LNCAP (cell line): ENCODE results near the gene RBPJL.

Experiments
- CTCF ChIP-seq: fragments of 450-650 bp; IDR thresholded peaks from 2 replicates; pipeline ENCODE4 v1.5.1; 2017; ENCODE audit warnings: mild to moderate bottlenecking

The RBPJL gene

GRCh38 chr20:45294003-45294368 lies 12.7 kb upstream of the RBPJL start:
- no peak; the same call in none of the 2 replicates for TF ChIP-seq CTCF

GRCh38 chr20:45294659-45295058 lies 12.0 kb upstream of the RBPJL start:
- no peak for TF ChIP-seq CTCF

GRCh38 chr20:45297786-45298497 lies 8.7 kb upstream of the RBPJL start:
- TF ChIP-seq CTCF = no peak

GRCh38 chr20:45299786-45300185 lies 6.9 kb upstream of the RBPJL start:
- TF ChIP-seq CTCF = no peak

GRCh38 chr20:45300961-45301360 lies 5.7 kb upstream of the RBPJL start:
- no peak; the same call in 1 of the 2 replicates for TF ChIP-seq CTCF

- no peak for TF ChIP-seq CTCF
Measured at GRCh38 chr20:45301824-45302271, 4.8 kb upstream of the RBPJL start.

GRCh38 chr20:45303586-45304463 lies 2.8 kb upstream of the RBPJL start:
- TF ChIP-seq CTCF = no peak
